ENCODE results near the gene ABCD1. TPM values are rescaled to one million over a fixed set of nuclear protein-coding genes. Genes with fewer than 3 reads are reported as not detected.
A peak's percentile ranks its signal among the peaks of the same experiment; 100 is the strongest.

The ABCD1 gene
- total RNA-seq, 6 experiments from 2014 or later, result 12.9 to 18.9 (median 14.5) TPM

- Mint-ChIP-seq H3K27me3 (ENCODE audit: insufficient read depth) (no peaks in the 10 kb centered on the region), H3K9me3 (no peaks in the 10 kb centered on the region), H3K36me3 (ENCODE audit: low read depth) (peaks cover 6% of the 10 kb centered on the region; the same call in 1 of the 2 replicates), H3K27ac (no peak overlapping the region), H3K4me1 (ENCODE audit: low read depth) (peaks cover 6% of the 10 kb centered on the region), H3K4me3 (no peak overlapping the region)
- no peak for TF ChIP-seq CTCF (IDR thresholded peaks at IDR 0.05)
- no peak for DNase-seq
Measured at GRCh38 chrX:153717445-153717844, 7.2 kb upstream of the ABCD1 start.

- Mint-ChIP-seq H3K36me3 (ENCODE audit: low read depth) (no peaks in the 10 kb centered on the region; the same call in 1 of the 2 replicates), H3K27ac (no peak overlapping the region), H3K9me3 (no peaks in the 10 kb centered on the region), H3K4me3 (no peak overlapping the region), H3K27me3 (ENCODE audit: insufficient read depth) (no peaks in the 10 kb centered on the region), H3K4me1 (ENCODE audit: low read depth) (peaks cover 11% of the 10 kb centered on the region)
- no peak for DNase-seq
- TF ChIP-seq CTCF (IDR thresholded peaks at IDR 0.05), result no peak
Measured at GRCh38 chrX:153719238-153719637, 5.4 kb upstream of the ABCD1 start.

DNA sequence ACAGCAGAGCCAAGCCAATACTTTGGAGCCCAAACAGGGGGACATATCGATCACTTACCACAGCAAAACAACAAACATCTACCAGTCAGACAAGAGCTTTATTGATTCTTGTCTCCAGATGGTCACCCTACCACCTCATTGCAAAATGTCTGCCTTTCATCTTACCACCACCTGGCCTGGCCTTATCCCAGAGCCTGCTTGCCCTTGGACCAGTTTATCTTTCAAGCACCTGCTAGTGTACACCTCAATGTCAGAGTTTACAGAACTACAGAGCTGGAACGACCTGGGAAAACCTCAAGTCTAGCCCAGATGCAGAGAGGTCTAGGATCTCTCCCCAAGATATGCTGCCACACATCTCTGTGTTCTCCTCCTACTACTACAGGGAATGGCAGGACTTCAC lies 5.0 kb upstream of the ABCD1 start:
- H3K27ac Mint-ChIP-seq, result no peak overlapping the region
- TF ChIP-seq CTCF (IDR thresholded peaks at IDR 0.05), result no peak
- H3K4me1 Mint-ChIP-seq (ENCODE audit: low read depth), result peaks cover 11% of the 10 kb centered on the region
- H3K9me3 Mint-ChIP-seq, result no peaks in the 10 kb centered on the region
- no peak overlapping the region for H3K4me3 Mint-ChIP-seq
- H3K36me3 Mint-ChIP-seq (ENCODE audit: low read depth), result no peaks in the 10 kb centered on the region; the same call in 1 of the 2 replicates
- DNase-seq, result no peak
- no peaks in the 10 kb centered on the region for H3K27me3 Mint-ChIP-seq (ENCODE audit: insufficient read depth)

GRCh38 chrX:153722704-153723350 lies 1.8 kb upstream of the ABCD1 start:
- no peak for DNase-seq
- no peaks in the 10 kb centered on the region for H3K9me3 Mint-ChIP-seq
- no peak for TF ChIP-seq CTCF (IDR thresholded peaks at IDR 0.05)
- peak overlapping the region; percentile 92 for H3K27ac Mint-ChIP-seq
- no peaks in the 10 kb centered on the region for H3K27me3 Mint-ChIP-seq (ENCODE audit: insufficient read depth)
- peaks cover 22% of the 10 kb centered on the region for H3K4me1 Mint-ChIP-seq (ENCODE audit: low read depth)
- H3K36me3 Mint-ChIP-seq (ENCODE audit: low read depth), result no peaks in the 10 kb centered on the region; the same call in 1 of the 2 replicates
- peak overlapping the region; percentile 92 for H3K4me3 Mint-ChIP-seq

DNA sequence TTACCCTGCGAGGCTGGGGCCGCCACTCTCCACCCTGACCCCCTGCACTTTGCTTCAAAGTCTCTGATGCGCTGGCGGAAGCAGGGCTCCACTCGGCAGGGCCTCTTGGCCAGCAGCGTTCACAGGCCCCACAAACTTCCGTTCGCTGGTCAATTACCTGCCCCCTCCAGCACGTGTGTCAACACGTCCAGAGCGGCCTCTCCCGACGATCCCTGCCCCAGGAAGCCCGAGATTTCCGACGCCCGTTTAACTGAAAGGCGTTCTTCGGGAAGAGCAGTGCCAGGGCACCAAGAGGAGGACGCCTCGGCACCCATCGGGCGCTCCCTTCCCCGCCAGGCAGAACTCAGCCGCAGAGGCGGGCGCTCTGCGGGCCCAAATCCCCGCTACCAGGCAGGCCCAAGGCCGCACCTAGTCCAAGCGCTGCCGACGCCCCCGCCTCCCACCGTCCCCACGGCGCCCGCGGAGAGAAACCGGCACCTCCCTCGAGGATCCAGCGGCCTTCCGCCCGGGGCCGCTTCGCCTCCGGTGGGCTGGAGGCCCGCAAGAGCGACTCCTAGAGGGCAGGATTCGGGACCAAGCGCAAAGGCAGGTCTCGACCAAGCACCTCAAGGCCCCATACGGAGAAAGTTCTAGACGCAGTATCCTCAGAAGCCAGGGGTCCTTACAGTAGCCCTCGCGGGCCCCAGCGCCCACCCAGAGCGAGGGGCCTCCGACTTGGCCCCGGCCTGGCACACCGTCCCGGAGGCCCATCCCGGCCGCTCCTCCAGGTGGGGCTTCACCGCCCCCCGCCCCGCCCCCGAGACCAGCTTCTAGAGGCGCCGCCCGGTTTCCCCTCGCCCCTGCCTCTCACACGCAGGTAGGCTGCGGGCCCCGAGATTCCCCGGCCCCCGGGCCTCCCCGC lies 1.1 kb upstream of the ABCD1 start:
- peak; percentile 66 for TF ChIP-seq CTCF (IDR thresholded peaks at IDR 0.05)
- no peaks in the 10 kb centered on the region; the same call in 1 of the 2 replicates for H3K36me3 Mint-ChIP-seq (ENCODE audit: low read depth)
- DNase-seq, result peak; percentile 21

More for the DNA sequence above, 1.1 kb upstream of the ABCD1 start:
- H3K9me3 Mint-ChIP-seq, result no peaks in the 10 kb centered on the region
- peaks cover 23% of the 10 kb centered on the region for H3K4me1 Mint-ChIP-seq (ENCODE audit: low read depth)
- H3K27me3 Mint-ChIP-seq (ENCODE audit: insufficient read depth), result no peaks in the 10 kb centered on the region
- peak overlapping the region; percentile 92 for H3K4me3 Mint-ChIP-seq
- H3K27ac Mint-ChIP-seq, result peak overlapping the region; percentile 92
